ENCODE results near the gene TTF1.
A peak's percentile ranks its signal among the peaks of the same experiment; 100 is the strongest.

TTF1 gene

DNA sequence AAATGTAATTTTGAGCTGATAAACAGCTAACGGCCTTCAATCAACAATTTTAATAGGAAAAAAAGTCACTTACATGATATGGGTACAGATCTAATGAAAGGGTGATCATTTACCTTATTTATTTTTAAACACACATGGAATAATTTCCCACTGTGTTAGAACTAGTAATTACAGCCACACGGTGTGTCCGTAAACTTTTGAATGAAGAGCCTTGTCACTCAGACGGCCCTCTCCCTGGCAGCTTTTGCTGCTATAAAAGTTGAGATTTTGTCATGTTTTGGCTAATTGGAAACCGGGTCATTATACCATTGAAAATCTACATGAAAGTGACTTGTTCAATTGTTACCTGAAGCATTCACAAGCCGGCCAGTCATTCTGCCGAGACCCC is 19.0 kb upstream of the TTF1 start:
- ATAC-seq (replicated peaks; ENCODE audit: extremely low read depth, poor library complexity, severe bottlenecking) (no peak), DNase-seq (ENCODE audit: low spot score in 2 of 2) (no peak)
- Mint-ChIP-seq H3K4me3 (no peak overlapping the region), H3K27me3 (peaks cover 99% of the 10 kb centered on the region), H3K27ac (ENCODE audit: low read depth) (no peak overlapping the region), H3K36me3 (ENCODE audit: insufficient read depth) (no peaks in the 10 kb centered on the region), H3K4me1 (no peaks in the 10 kb centered on the region), H3K9me3 (no peaks in the 10 kb centered on the region)

DNA sequence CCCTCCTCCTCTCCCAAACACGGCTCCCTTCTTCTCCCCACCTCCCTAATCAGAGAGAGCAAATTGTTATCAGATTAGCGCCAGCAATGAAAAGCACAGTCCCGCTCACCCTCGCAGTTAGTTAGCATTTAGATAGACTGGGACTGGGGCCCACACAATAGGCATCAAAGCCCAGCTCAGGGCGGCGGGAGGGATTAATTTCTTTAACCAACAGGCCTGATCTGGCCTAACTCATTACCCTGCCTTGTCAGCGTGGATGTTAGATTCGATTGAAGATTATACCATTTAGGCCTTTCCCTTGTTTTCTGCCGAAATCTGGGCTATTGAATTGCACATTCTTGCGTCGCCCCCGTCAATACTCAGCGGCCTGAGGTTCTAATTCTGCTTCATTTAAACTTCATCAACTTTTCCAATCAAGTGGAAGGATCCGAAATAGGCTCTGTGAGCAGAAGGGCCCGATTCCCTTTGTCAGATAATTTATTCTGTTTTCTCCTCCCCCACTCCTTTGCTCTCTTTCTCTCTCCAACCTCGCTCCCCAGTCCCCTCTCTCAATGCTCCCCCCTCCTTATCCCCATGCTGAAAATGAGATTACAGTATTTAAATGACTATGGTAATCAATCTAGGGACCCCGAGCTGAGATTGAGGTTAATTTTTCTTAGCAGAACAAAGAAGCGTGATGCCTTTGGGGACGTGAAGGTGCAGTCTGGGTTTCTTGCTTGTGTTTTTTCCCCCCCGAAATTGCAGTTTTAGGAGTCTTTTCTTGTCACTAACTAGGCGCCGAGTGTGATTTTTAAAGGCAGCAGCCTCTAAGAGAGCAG is 18.4 kb upstream of the TTF1 start:
- H3K27me3 Mint-ChIP-seq = peaks cover 99% of the 10 kb centered on the region

DNA sequence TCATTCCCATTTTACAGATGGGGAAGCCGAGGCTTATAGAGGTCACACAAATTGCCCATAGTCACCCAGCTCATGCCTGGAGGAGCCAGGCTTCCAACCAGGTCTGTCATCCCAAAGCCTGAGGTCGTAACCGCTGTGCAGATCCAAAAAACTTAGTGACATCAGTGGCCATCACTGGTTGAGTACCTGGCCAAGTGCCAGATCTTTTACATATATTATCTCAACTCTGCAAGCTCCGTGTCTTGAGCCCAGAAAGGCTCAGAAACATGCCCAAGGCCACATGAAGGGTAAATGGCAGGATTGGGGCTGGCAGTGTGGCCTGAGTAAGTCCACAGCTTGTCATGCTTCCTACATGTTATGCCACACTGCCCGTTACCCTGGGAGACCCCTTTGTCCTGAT is 16.9 kb upstream of the TTF1 start:
- H3K4me3 Mint-ChIP-seq = no peak overlapping the region
- ATAC-seq (replicated peaks; ENCODE audit: extremely low read depth, poor library complexity, severe bottlenecking) = no peak

More for the DNA sequence above, 18.4 kb upstream of the TTF1 start:
- no peaks in the 10 kb centered on the region for H3K36me3 Mint-ChIP-seq (ENCODE audit: insufficient read depth)
- ATAC-seq (replicated peaks; ENCODE audit: extremely low read depth, poor library complexity, severe bottlenecking) (no peak), DNase-seq (ENCODE audit: low spot score in 2 of 2) (no peak)
- H3K9me3 Mint-ChIP-seq = no peaks in the 10 kb centered on the region
- no peaks in the 10 kb centered on the region for H3K4me1 Mint-ChIP-seq
- H3K27ac Mint-ChIP-seq (ENCODE audit: low read depth) = no peak overlapping the region
- no peak overlapping the region for H3K4me3 Mint-ChIP-seq

DNA sequence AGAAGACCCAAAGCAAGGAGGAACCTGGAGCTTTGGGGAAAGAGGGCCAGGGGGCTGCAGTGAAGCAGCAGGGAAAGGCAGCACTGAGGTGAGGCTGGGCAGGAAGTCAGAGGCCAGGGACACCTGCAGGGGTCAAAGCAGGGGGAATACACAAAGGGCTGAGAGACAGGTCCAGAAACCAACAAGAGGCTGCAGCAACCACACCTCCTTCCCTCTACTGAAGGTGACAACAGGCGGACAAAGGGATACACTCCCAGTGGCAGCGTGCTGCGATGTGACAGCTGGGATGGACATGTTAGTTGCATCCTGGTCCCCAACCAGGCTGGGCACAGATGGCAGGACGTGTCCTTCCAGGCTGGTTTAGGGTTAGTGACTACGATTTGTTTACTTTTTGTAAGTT is 15.9 kb upstream of the TTF1 start:
- Mint-ChIP-seq H3K27me3 (peaks cover 99% of the 10 kb centered on the region), H3K4me1 (no peaks in the 10 kb centered on the region), H3K36me3 (ENCODE audit: insufficient read depth) (no peaks in the 10 kb centered on the region), H3K4me3 (no peak overlapping the region), H3K9me3 (no peaks in the 10 kb centered on the region), H3K27ac (ENCODE audit: low read depth) (no peak overlapping the region)
- DNase-seq (ENCODE audit: low spot score in 2 of 2) (no peak), ATAC-seq (replicated peaks; ENCODE audit: extremely low read depth, poor library complexity, severe bottlenecking) (no peak)

More for the DNA sequence above, 16.9 kb upstream of the TTF1 start:
- Mint-ChIP-seq H3K4me1 (no peaks in the 10 kb centered on the region), H3K9me3 (no peaks in the 10 kb centered on the region), H3K27me3 (peaks cover 99% of the 10 kb centered on the region), H3K27ac (ENCODE audit: low read depth) (no peak overlapping the region), H3K36me3 (ENCODE audit: insufficient read depth) (no peaks in the 10 kb centered on the region)
- no peak for DNase-seq (ENCODE audit: low spot score in 2 of 2)

DNA sequence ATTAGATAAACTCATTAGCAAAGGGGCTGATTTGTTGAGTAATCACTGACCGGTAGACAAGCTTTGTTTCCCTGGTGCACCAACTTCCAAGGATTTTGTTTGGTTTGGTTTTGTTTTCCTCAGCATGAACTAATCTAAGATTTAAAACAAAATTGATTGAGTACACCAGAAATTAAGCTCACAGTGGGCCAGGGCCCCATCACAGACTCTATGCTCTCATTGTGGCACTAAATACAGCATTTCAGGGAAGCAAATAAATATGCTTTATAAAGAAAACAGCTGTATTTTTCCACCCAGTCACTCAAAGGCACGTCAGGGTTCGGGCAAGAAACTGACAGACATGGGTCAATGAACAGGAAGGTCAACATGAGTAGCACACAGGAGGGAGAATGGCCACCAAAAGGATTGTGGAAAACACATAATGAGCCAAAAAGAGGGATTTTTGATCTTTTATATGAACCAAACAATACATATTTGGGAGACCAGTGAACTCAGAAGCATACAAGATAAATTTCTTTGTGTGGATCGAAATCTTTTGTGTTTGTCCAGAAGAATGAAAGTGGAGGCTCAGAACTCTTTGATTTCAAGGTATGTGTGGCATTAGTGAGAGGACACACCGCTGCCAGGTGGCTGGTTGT is 12.2 kb upstream of the TTF1 start:
- ATAC-seq (replicated peaks; ENCODE audit: extremely low read depth, poor library complexity, severe bottlenecking) (no peak), DNase-seq (ENCODE audit: low spot score in 2 of 2) (no peak)
- Mint-ChIP-seq H3K27ac (ENCODE audit: low read depth) (no peak overlapping the region), H3K4me3 (no peak overlapping the region), H3K36me3 (ENCODE audit: insufficient read depth) (no peaks in the 10 kb centered on the region), H3K9me3 (no peaks in the 10 kb centered on the region), H3K27me3 (peaks cover 89% of the 10 kb centered on the region), H3K4me1 (no peaks in the 10 kb centered on the region)

DNA sequence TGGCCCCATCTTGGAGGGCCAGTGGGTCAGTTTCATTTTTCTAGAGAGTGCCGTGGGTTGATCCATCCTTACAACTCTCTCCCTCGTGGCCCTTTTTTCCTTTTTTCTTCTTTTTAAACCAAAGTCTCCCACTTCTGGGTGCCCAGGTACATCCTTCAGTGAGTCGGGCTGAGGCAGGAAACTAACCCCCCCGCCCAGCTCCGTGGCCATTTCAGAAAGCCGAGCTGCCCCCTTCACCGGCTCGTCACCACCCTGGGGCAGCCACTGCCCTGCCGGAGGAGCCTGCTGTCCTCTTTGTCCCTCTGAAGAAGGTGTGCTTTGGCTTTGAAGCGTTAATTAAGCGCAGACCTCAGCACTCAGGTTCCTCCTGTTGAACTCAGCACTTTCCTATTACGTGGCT is 8.5 kb upstream of the TTF1 start:
- no peak for ATAC-seq (replicated peaks; ENCODE audit: extremely low read depth, poor library complexity, severe bottlenecking)
- Mint-ChIP-seq H3K9me3 (no peaks in the 10 kb centered on the region), H3K27ac (ENCODE audit: low read depth) (no peak overlapping the region), H3K4me1 (peaks cover 14% of the 10 kb centered on the region), H3K36me3 (ENCODE audit: insufficient read depth) (no peaks in the 10 kb centered on the region), H3K4me3 (no peak overlapping the region), H3K27me3 (peaks cover 87% of the 10 kb centered on the region)
- DNase-seq (ENCODE audit: low spot score in 2 of 2) = no peak

DNA sequence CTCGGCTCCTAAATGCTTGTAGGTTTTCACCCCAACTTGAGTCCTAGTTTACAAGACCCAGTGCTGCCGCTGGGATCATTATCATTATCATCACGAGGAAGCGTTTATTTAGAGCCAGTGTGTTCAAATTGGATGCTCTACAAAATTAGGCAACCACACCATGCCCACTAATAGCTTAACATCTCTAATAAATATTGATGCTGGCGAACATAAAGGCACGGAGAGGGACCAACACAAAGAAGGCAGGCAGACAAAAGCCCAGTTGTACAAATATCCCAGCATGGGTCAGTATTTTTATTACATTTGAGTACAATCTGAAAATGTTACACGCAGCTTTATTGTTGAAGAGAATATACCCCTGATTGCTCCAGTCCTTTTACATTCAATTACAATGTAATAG is 8.1 kb upstream of the TTF1 start:
- Mint-ChIP-seq H3K9me3 (no peaks in the 10 kb centered on the region), H3K4me1 (peaks cover 14% of the 10 kb centered on the region), H3K27ac (ENCODE audit: low read depth) (no peak overlapping the region), H3K36me3 (ENCODE audit: insufficient read depth) (no peaks in the 10 kb centered on the region), H3K27me3 (peaks cover 82% of the 10 kb centered on the region), H3K4me3 (no peak overlapping the region)
- no peak for ATAC-seq (replicated peaks; ENCODE audit: extremely low read depth, poor library complexity, severe bottlenecking)
- no peak for DNase-seq (ENCODE audit: low spot score in 2 of 2)

DNA sequence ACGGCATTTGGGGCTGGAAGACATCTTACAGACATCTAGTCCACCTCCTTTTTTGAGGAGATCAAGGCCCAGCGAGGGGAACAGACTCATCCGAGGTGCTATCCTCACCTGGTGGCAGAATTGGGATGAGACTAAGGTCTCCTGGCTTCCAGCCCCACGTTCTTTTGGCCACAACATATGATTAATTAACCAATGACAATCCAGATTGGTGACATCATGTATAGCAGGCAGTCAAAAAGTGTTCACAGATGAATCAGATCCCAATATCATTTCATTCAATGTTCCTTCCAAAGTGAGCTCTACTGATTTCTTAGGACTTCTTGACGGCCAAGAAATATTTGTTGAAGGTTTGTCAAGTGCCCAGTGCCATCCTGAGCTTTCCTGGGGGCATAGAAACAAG is 7.3 kb upstream of the TTF1 start:
- Mint-ChIP-seq H3K27me3 (peaks cover 74% of the 10 kb centered on the region), H3K9me3 (no peaks in the 10 kb centered on the region), H3K27ac (ENCODE audit: low read depth) (no peak overlapping the region), H3K4me3 (no peak overlapping the region), H3K4me1 (peaks cover 14% of the 10 kb centered on the region), H3K36me3 (ENCODE audit: insufficient read depth) (no peaks in the 10 kb centered on the region)
- ATAC-seq (replicated peaks; ENCODE audit: extremely low read depth, poor library complexity, severe bottlenecking) = no peak
- DNase-seq (ENCODE audit: low spot score in 2 of 2) = no peak

DNA sequence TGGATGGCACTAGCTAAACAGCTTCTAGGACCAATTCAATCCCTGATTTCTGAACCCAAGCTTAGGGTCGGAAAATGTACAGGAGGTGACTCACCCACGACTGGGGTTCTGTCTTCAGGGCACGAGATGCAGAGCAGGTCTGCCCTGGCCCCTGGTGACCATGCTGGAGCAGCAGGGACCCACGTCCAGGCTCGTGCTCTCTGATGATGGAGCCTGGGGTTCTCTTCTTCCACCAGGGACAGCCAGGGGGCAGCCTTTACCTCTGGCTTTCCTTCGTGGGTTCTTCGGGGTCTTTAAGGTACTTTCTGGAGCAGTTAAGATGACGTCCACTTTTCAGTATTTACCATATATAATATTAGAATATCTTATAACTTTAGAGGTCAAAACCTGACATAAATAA is 5.4 kb upstream of the TTF1 start:
- no peaks in the 10 kb centered on the region for H3K9me3 Mint-ChIP-seq
- H3K27me3 Mint-ChIP-seq = peaks cover 56% of the 10 kb centered on the region
- H3K4me3 Mint-ChIP-seq = no peak overlapping the region
- no peak overlapping the region for H3K27ac Mint-ChIP-seq (ENCODE audit: low read depth)
- ATAC-seq (replicated peaks; ENCODE audit: extremely low read depth, poor library complexity, severe bottlenecking) (no peak), DNase-seq (ENCODE audit: low spot score in 2 of 2) (no peak)
- H3K4me1 Mint-ChIP-seq = peaks cover 16% of the 10 kb centered on the region
- H3K36me3 Mint-ChIP-seq (ENCODE audit: insufficient read depth) = no peaks in the 10 kb centered on the region

DNA sequence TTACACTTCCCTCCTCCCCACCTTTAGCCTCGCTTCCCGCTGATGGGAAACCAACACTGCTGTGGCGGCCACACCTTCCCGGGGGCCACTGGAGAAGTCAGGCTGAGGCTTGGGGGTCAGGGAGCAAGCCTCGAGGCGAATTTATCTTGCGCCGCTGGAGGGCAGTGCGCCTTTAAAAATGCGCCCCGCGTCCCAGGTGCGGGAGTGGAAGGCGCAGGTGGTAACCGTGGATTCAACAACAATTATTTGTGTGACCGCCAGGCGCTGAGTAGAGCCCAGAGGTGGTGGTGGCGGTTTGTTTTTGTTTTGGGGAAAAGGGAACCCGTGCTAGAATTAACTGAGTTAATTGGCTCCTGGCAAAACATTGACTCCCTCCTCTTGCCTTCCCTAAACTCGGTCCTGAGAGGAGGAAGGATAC is 4.5 kb upstream of the TTF1 start:
- DNase-seq (ENCODE audit: low spot score in 2 of 2) = peak; percentile 54 to 58
- Mint-ChIP-seq H3K9me3 (no peaks in the 10 kb centered on the region), H3K27ac (ENCODE audit: low read depth) (no peak overlapping the region), H3K4me3 (peak overlapping the region; percentile 67), H3K4me1 (peaks cover 25% of the 10 kb centered on the region), H3K27me3 (peaks cover 55% of the 10 kb centered on the region), H3K36me3 (ENCODE audit: insufficient read depth) (peaks cover 6% of the 10 kb centered on the region)
- peak; percentile 51 for ATAC-seq (replicated peaks; ENCODE audit: extremely low read depth, poor library complexity, severe bottlenecking)

DNA sequence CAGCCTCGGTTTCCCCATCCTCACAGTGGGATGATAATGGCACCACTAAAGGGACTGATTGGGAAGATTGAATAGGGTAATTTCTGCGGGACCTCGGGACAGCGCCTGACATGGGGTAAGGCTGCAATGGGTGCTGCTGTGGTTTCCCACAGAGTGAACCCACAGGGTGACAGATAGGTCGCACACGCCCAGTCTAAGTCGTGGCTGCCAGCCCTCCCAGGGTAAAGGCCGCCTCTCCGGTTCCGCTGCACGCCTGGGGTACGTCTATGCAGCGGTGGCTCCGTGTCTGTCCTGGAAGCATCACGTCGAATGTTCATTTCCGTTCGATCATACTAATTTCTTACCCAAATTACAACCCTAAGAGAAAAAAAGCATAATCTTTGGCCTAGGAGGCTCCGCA is 4.0 kb upstream of the TTF1 start:
- peaks cover 51% of the 10 kb centered on the region for H3K27me3 Mint-ChIP-seq
- no peak overlapping the region for H3K27ac Mint-ChIP-seq (ENCODE audit: low read depth)
- no peaks in the 10 kb centered on the region for H3K9me3 Mint-ChIP-seq
- ATAC-seq (replicated peaks; ENCODE audit: extremely low read depth, poor library complexity, severe bottlenecking) (peak; percentile 18), DNase-seq (ENCODE audit: low spot score in 2 of 2) (peak in 1 of 2 donors; percentile 11)
- H3K36me3 Mint-ChIP-seq (ENCODE audit: insufficient read depth) = peaks cover 6% of the 10 kb centered on the region
- peaks cover 30% of the 10 kb centered on the region for H3K4me1 Mint-ChIP-seq
- H3K4me3 Mint-ChIP-seq = peak overlapping the region; percentile 67

DNA sequence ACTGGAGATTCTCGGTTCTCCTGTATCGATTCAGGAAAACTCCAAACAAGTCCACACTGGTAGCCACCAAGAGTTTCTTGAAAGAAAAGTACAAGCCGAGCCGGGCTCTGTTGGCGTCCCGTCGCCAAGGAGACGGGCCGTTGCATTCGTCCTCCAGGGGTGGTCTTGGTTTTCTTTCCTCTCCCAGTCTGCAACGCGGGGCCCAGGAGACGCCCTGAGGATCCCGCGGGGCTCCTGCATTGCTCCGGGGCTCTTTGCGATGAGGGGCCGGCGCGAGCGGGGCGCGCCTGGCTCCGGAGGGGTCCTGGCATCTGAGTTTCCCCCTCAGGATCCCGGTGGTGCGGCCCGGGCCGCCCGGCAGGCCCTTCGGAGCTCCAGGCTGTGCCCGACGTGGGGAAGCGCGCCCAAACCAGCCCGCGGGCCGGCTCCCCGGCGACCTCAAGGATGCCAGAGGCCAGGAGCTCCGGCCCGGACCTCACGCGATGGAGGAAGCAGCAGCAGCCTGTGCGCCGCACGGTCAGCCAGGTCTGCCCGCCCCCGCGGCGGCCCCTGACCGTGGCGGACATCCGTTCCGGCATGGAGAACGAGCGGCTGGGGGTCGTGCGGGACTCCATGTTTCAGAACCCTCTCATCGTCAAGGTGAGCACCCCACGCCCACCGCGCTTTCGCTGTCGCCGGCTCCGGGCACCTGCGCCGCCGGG is 3.3 kb upstream of the TTF1 start, which contains the start of gene CFAP77:
Gene CFAP77, plus strand, starts transcription at position 384 of the 701 bp plus-strand sequence. Its CDS starts 61 bp downstream, at position 445.
- Mint-ChIP-seq H3K36me3 (ENCODE audit: insufficient read depth) (peaks cover 6% of the 10 kb centered on the region), H3K27ac (ENCODE audit: low read depth) (no peak within 1 kb of the TSS), H3K27me3 (peaks cover 44% of the 10 kb centered on the region), H3K9me3 (no peaks in the 10 kb centered on the region), H3K4me1 (peaks cover 37% of the 10 kb centered on the region), H3K4me3 (peak within 1 kb of the TSS; percentile 67)
- no peak for ATAC-seq (replicated peaks; ENCODE audit: extremely low read depth, poor library complexity, severe bottlenecking)
- no peak for DNase-seq (ENCODE audit: low spot score in 2 of 2)

Data from central memory CD8-positive, alpha-beta T cell (primary cell).